ENCODE data around the gene SHOX. TPM values are rescaled to one million over a fixed set of nuclear protein-coding genes. Genes with fewer than 3 reads are reported as not detected.
"Not testable (repeated sequence)": the region's sequence is repeated elsewhere in the genome, so short reads cannot be mapped to it uniquely, and the experiment has no call there.

SHOX gene
- total RNA-seq, 1 donor from 2014 or later: 0.16 TPM

- H3K9me3 Mint-ChIP-seq: no peaks in the 10 kb centered on the region
- no peaks in the 10 kb centered on the region for H3K4me1 Mint-ChIP-seq
- TF ChIP-seq CTCF (conservative IDR thresholded peaks at IDR 0.05): no peak
- no peak overlapping the region for H3K27ac Mint-ChIP-seq (ENCODE audit: unreplicated experiment)
- H3K4me3 Mint-ChIP-seq: no peak overlapping the region
- no peaks in the 10 kb centered on the region for H3K36me3 Mint-ChIP-seq (ENCODE audit: low read depth)
- DNase-seq (ENCODE audit: low read depth, low spot score): no peak
- H3K27me3 Mint-ChIP-seq (ENCODE audit: low read depth): peaks cover 46% of the 10 kb centered on the region
Measured at GRCh38 chrX:586351-586750, 44.2 kb upstream of the SHOX start.

GRCh38 chrX:589261-589660 lies 41.3 kb upstream of the SHOX start:
- H3K27ac Mint-ChIP-seq (ENCODE audit: unreplicated experiment); H3K4me1 Mint-ChIP-seq; H3K36me3 Mint-ChIP-seq (ENCODE audit: low read depth); H3K9me3 Mint-ChIP-seq; DNase-seq (ENCODE audit: low read depth, low spot score); H3K4me3 Mint-ChIP-seq: not testable (repeated sequence)
- H3K27me3 Mint-ChIP-seq (ENCODE audit: low read depth): peaks cover 31% of the 10 kb centered on the region

GRCh38 chrX:590693-591404 lies 39.7 kb upstream of the SHOX start:
- no peaks in the 10 kb centered on the region for H3K9me3 Mint-ChIP-seq
- H3K4me3 Mint-ChIP-seq: no peak overlapping the region
- no peak for DNase-seq (ENCODE audit: low read depth, low spot score)
- H3K27ac Mint-ChIP-seq (ENCODE audit: unreplicated experiment): no peak overlapping the region
- H3K27me3 Mint-ChIP-seq (ENCODE audit: low read depth): peaks cover 24% of the 10 kb centered on the region
- no peaks in the 10 kb centered on the region for H3K4me1 Mint-ChIP-seq
- H3K36me3 Mint-ChIP-seq (ENCODE audit: low read depth): no peaks in the 10 kb centered on the region
- TF ChIP-seq CTCF (conservative IDR thresholded peaks at IDR 0.05): no peak

- Mint-ChIP-seq H3K27ac (ENCODE audit: unreplicated experiment) (peak overlapping the region; percentile 52), H3K4me3 (no peak overlapping the region), H3K36me3 (ENCODE audit: low read depth) (peaks cover 2% of the 10 kb centered on the region), H3K4me1 (no peaks in the 10 kb centered on the region), H3K9me3 (peaks cover 7% of the 10 kb centered on the region), H3K27me3 (ENCODE audit: low read depth) (peaks cover 55% of the 10 kb centered on the region)
- no peak for DNase-seq (ENCODE audit: low read depth, low spot score)
- TF ChIP-seq CTCF (conservative IDR thresholded peaks at IDR 0.05): no peak
Measured at GRCh38 chrX:599837-600715, 30.5 kb upstream of the SHOX start.

GRCh38 chrX:603029-603428 lies 27.6 kb upstream of the SHOX start:
- DNase-seq (ENCODE audit: low read depth, low spot score); H3K4me3 Mint-ChIP-seq; H3K27ac Mint-ChIP-seq (ENCODE audit: unreplicated experiment); H3K36me3 Mint-ChIP-seq (ENCODE audit: low read depth); H3K4me1 Mint-ChIP-seq; H3K9me3 Mint-ChIP-seq: not testable (repeated sequence)
- H3K27me3 Mint-ChIP-seq (ENCODE audit: low read depth): peaks cover 45% of the 10 kb centered on the region

- not testable (repeated sequence) for H3K27ac Mint-ChIP-seq (ENCODE audit: unreplicated experiment); DNase-seq (ENCODE audit: low read depth, low spot score); H3K4me1 Mint-ChIP-seq; H3K9me3 Mint-ChIP-seq; H3K4me3 Mint-ChIP-seq; H3K36me3 Mint-ChIP-seq (ENCODE audit: low read depth)
- H3K27me3 Mint-ChIP-seq (ENCODE audit: low read depth): peaks cover 42% of the 10 kb centered on the region
Measured at GRCh38 chrX:604616-605015, 26.0 kb upstream of the SHOX start.

GRCh38 chrX:608088-608487 lies 22.5 kb upstream of the SHOX start:
- H3K27me3 Mint-ChIP-seq (ENCODE audit: low read depth): peaks cover 30% of the 10 kb centered on the region
- not testable (repeated sequence) for DNase-seq (ENCODE audit: low read depth, low spot score); H3K4me3 Mint-ChIP-seq; H3K9me3 Mint-ChIP-seq; H3K27ac Mint-ChIP-seq (ENCODE audit: unreplicated experiment); H3K4me1 Mint-ChIP-seq; H3K36me3 Mint-ChIP-seq (ENCODE audit: low read depth)
